NCI-H2107 (cell line): ENCODE measurements around the gene RAB3GAP1.
A peak's percentile ranks its signal among the peaks of the same experiment; 100 is the strongest.

Source experiments
- DNase-seq: peaks from one replicate; lab custom pipeline; 2025; lab: John Stamatoyannopoulos, UW

The RAB3GAP1 gene

DNA sequence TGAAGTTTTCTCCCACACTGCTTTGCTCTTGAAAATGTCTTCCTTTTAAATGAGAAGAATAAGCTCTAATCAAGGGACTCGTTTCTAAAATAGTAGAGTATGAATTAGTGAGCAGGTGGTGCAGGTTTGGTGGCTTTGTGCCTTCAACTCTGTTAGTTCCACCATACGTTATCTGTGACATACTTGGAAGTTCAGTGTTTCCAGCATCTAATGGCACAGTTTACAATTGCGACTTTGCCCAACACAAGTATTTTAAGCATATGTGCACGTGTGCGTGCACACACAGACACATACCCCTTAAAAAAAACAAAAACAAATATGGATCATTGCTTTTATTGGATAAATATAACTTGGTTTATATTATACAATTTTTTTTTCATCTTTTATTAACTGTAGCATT, 111.8 kb downstream of the RAB3GAP1 start:
- DNase-seq: no peak

DNA sequence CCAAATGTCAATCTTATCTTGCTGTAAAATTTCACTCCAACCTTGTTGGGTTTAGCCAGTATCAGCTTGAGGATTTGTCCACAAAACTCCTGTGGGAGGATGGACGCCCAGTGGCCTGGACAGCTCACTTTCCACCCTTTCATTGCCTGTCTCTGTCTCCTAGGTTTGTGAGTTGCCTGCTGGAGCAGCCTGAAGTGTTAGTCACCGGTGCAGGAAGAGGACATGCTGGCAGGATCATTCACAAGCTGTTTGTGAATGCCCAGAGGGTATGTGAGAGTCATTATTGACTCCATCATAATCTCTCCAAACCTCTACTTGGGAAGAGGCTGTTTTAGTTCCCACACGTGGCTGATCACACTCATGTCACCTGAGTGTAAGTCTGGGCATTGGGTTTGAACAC, 112.3 kb downstream of the RAB3GAP1 start:
- DNase-seq: no peak

- DNase-seq: no peak
Observed at GRCh38 chr2:135167273-135167672, 115.2 kb downstream of the RAB3GAP1 start.

- DNase-seq: no peak
Observed at GRCh38 chr2:135168204-135168856, 116.2 kb downstream of the RAB3GAP1 start.

DNA sequence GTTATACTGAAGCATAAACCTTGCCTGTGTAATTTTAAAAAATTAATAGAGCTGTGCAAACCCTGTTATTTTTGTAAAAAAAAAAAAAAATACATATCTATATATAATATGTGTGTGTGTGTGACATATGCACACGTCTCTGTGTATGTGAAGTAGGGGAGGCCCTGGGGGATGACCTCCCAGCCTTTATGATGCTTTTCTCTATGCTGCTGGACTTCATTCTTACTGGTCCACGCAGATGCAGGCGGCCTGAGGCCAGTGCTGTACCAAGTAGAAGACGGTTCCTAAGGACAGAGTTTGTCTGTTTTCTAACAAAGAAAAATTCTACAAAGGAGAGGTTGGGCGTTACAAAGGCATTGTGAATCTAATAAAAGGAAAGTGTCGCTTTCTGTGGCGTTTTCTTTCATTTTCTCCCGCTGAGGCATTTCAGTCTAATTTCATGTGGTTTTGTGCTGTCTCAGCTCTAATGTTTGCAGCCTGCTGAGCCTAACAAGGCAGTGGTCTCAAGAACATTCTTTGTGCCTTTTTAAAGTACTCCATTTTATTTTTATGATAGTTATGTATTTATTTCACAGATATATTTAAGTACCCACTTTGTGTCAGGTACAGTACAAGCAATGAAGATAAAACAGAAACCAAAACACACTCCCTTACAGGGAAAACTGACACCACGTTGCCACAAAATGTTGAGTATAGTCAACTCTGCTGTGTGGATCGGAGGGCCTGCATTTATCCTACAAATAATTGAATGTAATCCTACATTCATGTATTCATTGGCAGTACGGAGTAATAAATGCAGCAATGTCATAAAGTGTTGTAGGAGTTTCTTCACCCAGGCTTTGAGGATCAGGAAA, 118.0 kb downstream of the RAB3GAP1 start:
- no peak for DNase-seq

- DNase-seq: no peak
Observed at GRCh38 chr2:135174049-135174809, 122.1 kb downstream of the RAB3GAP1 start.

DNA sequence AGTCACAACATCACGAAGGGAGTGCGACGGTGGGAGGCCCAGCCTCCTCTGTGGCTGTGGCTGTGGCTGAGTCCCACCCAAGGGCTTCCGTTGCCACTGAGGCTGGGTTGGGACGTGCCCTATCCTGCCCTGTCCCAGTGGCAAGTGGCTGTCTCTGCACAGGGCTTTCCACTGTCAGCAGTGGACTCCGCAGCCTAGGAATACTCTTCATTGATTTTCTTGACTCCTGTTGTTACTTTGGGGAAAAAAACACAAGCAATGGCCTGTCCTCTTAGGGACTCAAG, 122.7 kb downstream of the RAB3GAP1 start:
- DNase-seq: no peak

DNA sequence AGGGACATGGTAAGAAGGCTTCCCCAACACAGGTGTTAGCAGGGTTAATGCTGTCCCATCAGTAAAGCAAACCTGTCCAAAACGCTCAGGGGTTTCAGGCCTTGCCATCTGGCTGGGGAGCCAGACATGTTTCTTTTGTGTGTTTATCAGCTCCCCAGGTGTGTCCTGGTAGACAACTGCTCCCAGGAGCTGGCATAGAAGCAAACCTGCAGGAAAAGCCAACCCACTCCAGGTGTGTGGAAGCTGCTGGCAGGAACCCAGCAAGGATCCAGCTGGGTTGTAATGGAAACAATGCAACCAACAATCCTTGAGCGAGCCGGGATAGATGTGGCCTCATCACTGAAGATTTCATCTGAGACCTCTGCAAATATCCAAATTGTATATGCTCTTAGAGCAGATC, 123.1 kb downstream of the RAB3GAP1 start:
- peak; percentile 60 for DNase-seq

GRCh38 chr2:135179689-135180088, 127.6 kb downstream of the RAB3GAP1 start:
- DNase-seq: no peak

GRCh38 chr2:135182190-135182589, 130.1 kb downstream of the RAB3GAP1 start:
- no peak for DNase-seq

DNA sequence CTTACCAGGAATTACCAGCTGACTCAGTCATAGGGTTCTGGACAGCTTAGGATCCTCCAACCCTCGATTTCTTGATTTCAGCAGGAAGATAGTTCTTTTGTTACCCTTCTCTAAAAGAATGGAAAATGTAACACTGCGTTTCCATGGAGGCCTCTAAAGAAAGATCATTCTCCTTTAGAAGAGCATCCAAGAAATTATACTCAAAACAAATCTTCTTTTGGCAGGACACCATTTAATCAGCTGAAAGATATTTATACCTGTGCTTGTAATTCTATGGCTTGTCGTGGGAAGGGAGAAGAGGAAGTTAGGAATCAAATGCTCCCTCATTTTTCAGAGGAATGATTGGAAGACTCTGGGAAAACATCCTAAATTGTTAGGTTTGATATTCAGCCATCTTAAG, 130.5 kb downstream of the RAB3GAP1 start:
- DNase-seq: no peak

GRCh38 chr2:135183822-135184221, 131.7 kb downstream of the RAB3GAP1 start:
- no peak for DNase-seq

- no peak for DNase-seq
Observed at GRCh38 chr2:135186054-135186453, 134.0 kb downstream of the RAB3GAP1 start.

DNA sequence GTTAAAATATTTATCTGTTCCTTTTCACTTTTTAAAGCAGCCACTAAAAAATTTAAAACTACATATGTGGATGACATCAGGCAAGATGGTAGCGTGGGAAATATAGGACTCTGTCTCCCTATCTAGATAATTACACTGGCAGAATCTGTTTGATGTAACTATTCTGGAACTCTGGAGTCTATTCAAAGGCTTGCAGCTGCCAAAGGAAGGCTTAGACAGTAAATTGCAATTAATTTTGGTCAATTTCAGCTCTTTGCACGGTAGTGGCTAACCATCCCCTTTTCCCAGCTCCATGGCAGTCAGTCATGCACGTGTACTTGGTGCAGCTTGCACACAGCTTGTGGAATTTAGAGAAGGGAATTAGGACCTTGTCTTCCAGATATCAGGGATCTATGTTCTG, 135.2 kb downstream of the RAB3GAP1 start:
- no peak for DNase-seq

DNA sequence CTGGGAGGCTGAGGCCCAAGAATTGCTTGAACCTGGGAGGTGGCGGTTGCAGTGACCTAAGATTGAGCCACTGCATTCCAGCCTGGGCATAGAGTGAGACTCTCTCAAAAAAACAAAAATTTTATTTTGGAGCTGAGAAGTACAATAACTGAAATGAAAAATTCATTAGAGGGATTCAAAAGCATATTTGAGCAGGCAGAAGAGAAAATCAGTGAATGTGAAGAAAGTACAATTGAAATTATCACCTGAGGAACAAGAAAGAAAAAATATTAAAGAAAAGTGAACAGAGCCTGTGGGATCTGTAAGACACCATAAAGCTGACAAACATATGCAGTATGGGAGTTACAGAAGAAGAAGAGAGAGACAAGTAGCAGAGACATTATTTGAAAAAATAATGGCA, 137.1 kb downstream of the RAB3GAP1 start:
- DNase-seq: no peak

- DNase-seq: no peak
Observed at GRCh38 chr2:135190799-135191198, 138.7 kb downstream of the RAB3GAP1 start.

DNA sequence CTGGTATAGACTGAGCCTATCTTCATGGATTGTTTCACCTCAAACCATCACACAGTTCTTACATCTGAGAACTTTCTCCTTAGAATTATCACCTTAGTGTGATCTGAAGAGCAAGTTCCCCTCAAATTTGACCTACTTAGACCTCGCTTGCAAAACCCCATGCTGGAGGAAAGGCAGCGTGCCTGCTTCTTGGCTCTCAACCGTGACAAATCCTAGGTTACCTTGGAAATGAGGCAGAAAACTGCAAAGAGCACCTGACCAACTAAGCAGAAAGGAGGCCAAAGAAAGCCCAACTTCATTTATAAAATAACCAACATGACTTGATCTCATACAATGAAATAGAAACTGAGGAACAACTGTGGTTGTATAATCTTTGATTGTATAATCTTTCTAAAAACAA, 146.4 kb downstream of the RAB3GAP1 start:
- no peak for DNase-seq

- DNase-seq: no peak
Observed at GRCh38 chr2:135202751-135203150, 150.7 kb downstream of the RAB3GAP1 start.

- no peak for DNase-seq
Observed at GRCh38 chr2:135203944-135204343, 151.9 kb downstream of the RAB3GAP1 start.

GRCh38 chr2:135208016-135208415, 155.9 kb downstream of the RAB3GAP1 start:
- no peak for DNase-seq

GRCh38 chr2:135212757-135213156, 160.7 kb downstream of the RAB3GAP1 start:
- no peak for DNase-seq

- no peak for DNase-seq
Observed at GRCh38 chr2:135218426-135218825, 166.3 kb downstream of the RAB3GAP1 start.

DNA sequence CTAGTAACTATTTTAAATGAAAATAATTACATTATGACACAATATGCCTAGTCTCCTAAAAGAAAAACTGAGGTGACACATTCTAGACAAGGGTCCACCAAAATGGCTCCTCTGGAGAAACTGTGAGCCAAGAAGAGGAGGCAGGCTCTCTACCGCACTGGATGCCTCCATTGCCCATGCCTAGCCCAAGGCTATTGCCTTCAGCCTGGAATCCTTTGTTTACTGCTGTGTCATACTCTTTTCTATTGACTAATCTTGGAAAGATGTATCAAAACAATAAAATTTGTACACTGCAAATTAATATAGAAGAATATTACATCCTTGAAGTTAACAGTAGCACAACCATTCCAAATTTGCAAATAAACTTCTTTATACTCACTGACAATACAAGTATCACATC, 167.1 kb downstream of the RAB3GAP1 start:
- no peak for DNase-seq
